ENCODE results near the gene PDZD2.

- TF ChIP-seq CTCF (IDR thresholded peaks at IDR 0.05) (no peak), POLR2A (IDR thresholded peaks at IDR 0.05) (no peak)
Measured at GRCh38 chr5:31751610-31752009, 112.7 kb downstream of the PDZD2 start.
